ENCODE results near the gene LY6G5B.

LY6G5B gene

DNA sequence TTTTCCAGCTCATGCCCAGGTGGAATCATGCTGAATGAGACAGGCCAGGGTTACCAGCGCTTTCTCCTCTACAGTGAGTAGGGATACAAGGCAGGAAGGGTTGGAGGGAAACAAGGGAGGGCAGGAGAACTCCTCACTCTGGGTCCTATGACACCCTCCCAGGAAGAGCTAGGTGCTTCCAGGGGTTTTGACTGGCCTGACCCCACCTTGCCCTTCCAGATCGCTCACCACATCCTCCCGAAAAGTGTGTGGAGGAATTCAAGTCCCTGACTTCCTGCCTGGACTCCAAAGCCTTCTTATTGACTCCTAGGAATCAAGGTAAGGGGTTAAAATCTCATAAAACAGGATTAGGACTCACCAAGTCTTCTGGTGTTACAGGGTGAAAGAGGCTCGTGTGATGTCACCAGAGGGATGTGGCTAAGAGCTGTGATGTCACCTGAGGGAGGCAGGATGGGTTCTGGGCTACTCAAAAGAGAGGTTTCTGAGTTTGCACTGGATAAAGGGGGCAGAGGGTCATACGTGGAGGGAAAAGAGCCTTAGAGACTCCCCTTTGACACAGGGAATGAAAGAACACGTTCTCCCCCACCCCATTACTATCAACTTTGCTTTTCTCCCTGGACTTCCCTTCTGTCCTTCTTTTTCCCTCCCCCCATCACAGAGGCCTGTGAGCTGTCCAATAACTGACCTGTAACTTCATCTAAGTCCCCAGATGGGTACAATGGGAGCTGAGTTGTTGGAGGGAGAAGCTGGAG, 12.2 kb upstream of the LY6G5B start:
- no CpG with 5 or more reads among the region's 6 CpGs for WGBS (ENCODE audit: insufficient coverage, insufficient read length)
- Histone ChIP-seq H3K4me3 (ENCODE audit: low read length) (no peak overlapping the region), H3K36me3 (ENCODE audit: control insufficient read depth, insufficient read depth, low read length) (0 out of 2 replicates have a peak, but pooled peaks cover 5% of the 10 kb centered on the region), H3K27ac (ENCODE audit: low read length) (no peak overlapping the region), H3K4me1 (ENCODE audit: control insufficient read depth, insufficient read depth, low read length) (0 out of 2 replicates have a peak, but pooled peaks cover 2% of the 10 kb centered on the region), H3K27me3 (ENCODE audit: control insufficient read depth, insufficient read depth, low read length) (no peaks in the 10 kb centered on the region), H3K9me3 (ENCODE audit: control insufficient read depth, insufficient read depth, low read length) (no peaks in the 10 kb centered on the region)
- no peak for DNase-seq (ENCODE audit: low read depth, low spot score)

DNA sequence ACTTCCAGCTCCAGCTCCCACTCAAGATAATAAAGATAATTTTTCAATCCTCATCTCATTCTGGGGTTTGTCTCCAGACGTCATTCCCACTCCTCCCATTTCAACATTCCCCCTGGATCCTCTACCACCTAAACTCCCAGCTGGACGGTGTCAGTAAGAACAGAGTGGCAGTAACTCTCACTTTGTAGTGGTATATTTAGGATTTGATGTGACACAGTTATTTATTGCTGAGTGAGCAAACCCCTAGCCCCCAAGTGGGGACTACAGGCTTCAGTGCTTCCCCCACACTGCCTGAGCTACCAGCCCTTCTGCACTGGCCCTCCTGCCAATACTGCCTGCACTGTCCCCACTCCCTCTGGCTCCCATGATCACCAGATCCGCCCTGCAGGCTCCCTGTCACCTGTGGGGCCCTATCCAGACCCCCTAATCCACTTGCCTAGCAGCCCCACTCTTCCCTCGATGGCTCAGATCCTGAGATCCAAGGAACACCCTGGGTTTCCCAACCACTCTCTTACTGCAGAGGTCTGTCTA, 11.6 kb upstream of the LY6G5B start:
- DNase-seq (ENCODE audit: low read depth, low spot score), result no peak
- no CpG with 5 or more reads among the region's 4 CpGs for WGBS (ENCODE audit: insufficient coverage, insufficient read length)
- H3K4me1 ChIP-seq (ENCODE audit: control insufficient read depth, insufficient read depth, low read length), result 0 out of 2 replicates have a peak, but pooled peaks cover 2% of the 10 kb centered on the region
- H3K27me3 ChIP-seq (ENCODE audit: control insufficient read depth, insufficient read depth, low read length), result no peaks in the 10 kb centered on the region
- H3K9me3 ChIP-seq (ENCODE audit: control insufficient read depth, insufficient read depth, low read length), result no peaks in the 10 kb centered on the region
- H3K4me3 ChIP-seq (ENCODE audit: low read length), result no peak overlapping the region
- H3K36me3 ChIP-seq (ENCODE audit: control insufficient read depth, insufficient read depth, low read length), result 0 out of 2 replicates have a peak, but pooled peaks cover 5% of the 10 kb centered on the region
- H3K27ac ChIP-seq (ENCODE audit: low read length), result no peak overlapping the region

DNA sequence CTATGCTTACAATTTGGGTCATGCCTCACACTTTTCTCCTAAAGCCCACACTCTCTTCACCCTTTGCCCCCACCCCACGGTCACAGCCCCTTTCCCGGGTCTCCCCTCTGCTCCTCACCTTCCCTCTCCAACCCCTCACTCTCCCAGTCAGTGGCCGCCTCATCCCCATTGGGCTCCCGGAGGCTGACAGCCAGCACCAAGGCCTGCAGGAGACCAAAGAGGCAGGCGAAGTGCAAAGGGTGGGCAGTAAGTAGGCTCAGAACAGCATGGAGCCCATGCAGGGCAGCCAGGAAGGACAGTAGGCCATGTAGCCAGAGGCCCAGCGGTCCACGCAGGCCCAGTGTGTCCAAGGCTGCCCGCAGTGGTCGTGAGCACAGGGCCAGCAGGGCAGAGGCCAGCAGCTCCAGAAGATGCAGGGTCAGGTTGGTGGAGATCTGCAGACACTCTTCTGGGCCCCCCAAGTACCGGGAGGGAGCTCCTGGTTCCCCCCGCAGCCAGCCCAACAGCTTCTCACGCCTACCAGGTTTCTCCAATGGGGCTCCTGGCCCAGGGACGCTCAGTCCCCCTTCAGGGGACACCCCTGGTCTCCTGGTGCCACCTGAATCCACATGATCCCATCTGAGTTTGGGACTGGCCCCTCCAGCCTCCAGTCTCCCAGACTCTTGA, 10.7 kb upstream of the LY6G5B start:
- Histone ChIP-seq H3K9me3 (ENCODE audit: control insufficient read depth, insufficient read depth, low read length) (no peaks in the 10 kb centered on the region), H3K36me3 (ENCODE audit: control insufficient read depth, insufficient read depth, low read length) (0 out of 2 replicates have a peak, but pooled peaks cover 7% of the 10 kb centered on the region), H3K4me3 (ENCODE audit: low read length) (no peak overlapping the region), H3K27me3 (ENCODE audit: control insufficient read depth, insufficient read depth, low read length) (no peaks in the 10 kb centered on the region), H3K27ac (ENCODE audit: low read length) (no peak overlapping the region), H3K4me1 (ENCODE audit: control insufficient read depth, insufficient read depth, low read length) (0 out of 2 replicates have a peak, but pooled peaks cover 2% of the 10 kb centered on the region)
- no CpG with 5 or more reads among the region's 13 CpGs for WGBS (ENCODE audit: insufficient coverage, insufficient read length)
- DNase-seq (ENCODE audit: low read depth, low spot score), result no peak

DNA sequence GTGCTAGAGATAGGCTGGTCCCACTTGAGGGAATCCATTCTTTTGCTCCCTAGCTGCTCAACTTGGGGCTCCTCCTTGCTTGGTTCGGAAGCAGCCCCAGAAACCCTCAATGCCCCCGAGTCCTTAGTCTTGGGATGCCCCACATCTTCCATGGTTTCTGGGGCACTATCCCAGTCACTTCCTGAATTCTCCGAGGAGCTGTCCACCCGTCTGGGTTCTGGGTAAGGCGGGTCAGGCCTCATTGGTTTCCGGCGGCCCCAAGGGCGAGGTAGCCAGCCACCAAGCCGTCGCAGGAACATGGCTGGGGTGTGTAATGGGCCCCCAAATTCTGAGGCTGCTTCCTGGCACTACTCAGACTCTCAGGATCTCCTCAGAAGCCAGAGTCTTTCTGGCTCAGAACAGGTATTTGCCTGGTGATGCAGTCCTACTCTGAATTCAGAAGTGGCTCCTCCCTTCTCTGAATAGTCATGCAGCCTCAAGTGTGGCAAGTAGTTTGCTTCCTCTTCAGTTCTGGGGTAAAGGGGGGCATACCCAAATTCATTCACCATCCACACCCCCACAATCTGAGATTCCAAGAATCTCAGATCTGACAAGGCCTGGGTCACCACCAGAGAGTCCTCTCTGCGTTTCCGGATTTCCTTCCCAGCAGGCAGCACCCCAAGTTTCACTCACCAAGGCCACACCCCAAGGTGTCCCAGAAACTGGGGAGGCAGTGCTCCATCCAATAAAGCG, 10.0 kb upstream of the LY6G5B start:
- Histone ChIP-seq H3K36me3 (ENCODE audit: control insufficient read depth, insufficient read depth, low read length) (0 out of 2 replicates have a peak, but pooled peaks cover 7% of the 10 kb centered on the region), H3K27me3 (ENCODE audit: control insufficient read depth, insufficient read depth, low read length) (no peaks in the 10 kb centered on the region), H3K27ac (ENCODE audit: low read length) (no peak overlapping the region), H3K9me3 (ENCODE audit: control insufficient read depth, insufficient read depth, low read length) (no peaks in the 10 kb centered on the region), H3K4me3 (ENCODE audit: low read length) (peak overlapping the region; percentile 77; the same call in 1 of the 2 replicates), H3K4me1 (ENCODE audit: control insufficient read depth, insufficient read depth, low read length) (0 out of 2 replicates have a peak, but pooled peaks cover 2% of the 10 kb centered on the region)
- DNase-seq (ENCODE audit: low read depth, low spot score), result no peak
- no CpG with 5 or more reads among the region's 13 CpGs for WGBS (ENCODE audit: insufficient coverage, insufficient read length)

DNA sequence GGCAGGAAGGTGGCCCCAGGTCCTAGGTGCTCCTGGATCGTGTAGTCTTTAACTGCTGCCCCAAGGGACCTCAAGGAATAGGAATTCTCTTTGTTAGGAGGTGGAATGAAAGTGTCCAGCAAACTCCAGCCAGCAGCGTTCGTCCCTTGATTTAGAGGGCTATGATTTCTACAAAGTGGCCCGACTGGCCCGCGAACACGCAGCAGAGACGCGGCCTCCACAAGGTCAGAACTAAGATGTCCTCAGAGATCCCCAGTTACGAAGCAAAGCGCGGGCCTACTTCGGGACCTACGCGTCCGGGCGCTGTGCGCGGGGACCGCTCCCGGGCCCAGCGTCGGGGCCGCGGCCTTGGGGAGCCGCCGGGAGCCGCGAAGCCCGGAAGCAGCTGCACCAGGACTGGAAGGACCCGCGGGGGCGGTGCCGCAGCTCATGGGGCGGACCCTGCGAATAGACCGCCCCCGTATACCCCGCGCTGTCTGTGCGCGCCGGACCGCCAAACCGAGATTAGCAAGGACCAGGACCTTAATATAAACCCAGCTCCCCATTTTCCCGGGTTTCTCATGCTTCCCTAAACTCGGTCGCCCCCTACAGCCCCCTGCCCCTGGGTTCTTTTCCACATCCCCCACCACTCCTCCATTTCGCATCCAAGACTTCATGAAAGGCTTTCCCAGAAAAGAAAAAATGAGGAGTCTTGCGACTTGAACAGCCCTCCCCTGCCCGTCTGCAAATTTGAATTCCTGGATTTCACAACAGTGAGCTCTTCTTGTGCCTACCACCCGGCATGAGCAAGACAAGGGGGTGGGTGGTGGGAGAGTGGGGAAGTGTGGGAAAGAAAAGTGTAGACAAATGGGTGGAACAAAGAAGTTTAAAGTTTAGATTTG, 9.2 kb upstream of the LY6G5B start, which contains the start of gene C6orf47:
Gene C6orf47 (minus strand): TSS at position 398 of the 881 bp plus-strand sequence. CDS start 831 bp downstream, outside the sequence.
- H3K27ac ChIP-seq (ENCODE audit: low read length), result no peak within 1 kb of the TSS
- H3K4me3 ChIP-seq (ENCODE audit: low read length), result peak within 1 kb of the TSS; percentile 77; the same call in 1 of the 2 replicates
- no CpG with 5 or more reads among the region's 52 CpGs for WGBS (ENCODE audit: insufficient coverage, insufficient read length)
- DNase-seq (ENCODE audit: low read depth, low spot score), result no peak
- no peaks in the 10 kb centered on the region for H3K27me3 ChIP-seq (ENCODE audit: control insufficient read depth, insufficient read depth, low read length)
- H3K4me1 ChIP-seq (ENCODE audit: control insufficient read depth, insufficient read depth, low read length), result 0 out of 2 replicates have a peak, but pooled peaks cover 2% of the 10 kb centered on the region
- 0 out of 2 replicates have a peak, but pooled peaks cover 7% of the 10 kb centered on the region for H3K36me3 ChIP-seq (ENCODE audit: control insufficient read depth, insufficient read depth, low read length)
- H3K9me3 ChIP-seq (ENCODE audit: control insufficient read depth, insufficient read depth, low read length), result no peaks in the 10 kb centered on the region

DNA sequence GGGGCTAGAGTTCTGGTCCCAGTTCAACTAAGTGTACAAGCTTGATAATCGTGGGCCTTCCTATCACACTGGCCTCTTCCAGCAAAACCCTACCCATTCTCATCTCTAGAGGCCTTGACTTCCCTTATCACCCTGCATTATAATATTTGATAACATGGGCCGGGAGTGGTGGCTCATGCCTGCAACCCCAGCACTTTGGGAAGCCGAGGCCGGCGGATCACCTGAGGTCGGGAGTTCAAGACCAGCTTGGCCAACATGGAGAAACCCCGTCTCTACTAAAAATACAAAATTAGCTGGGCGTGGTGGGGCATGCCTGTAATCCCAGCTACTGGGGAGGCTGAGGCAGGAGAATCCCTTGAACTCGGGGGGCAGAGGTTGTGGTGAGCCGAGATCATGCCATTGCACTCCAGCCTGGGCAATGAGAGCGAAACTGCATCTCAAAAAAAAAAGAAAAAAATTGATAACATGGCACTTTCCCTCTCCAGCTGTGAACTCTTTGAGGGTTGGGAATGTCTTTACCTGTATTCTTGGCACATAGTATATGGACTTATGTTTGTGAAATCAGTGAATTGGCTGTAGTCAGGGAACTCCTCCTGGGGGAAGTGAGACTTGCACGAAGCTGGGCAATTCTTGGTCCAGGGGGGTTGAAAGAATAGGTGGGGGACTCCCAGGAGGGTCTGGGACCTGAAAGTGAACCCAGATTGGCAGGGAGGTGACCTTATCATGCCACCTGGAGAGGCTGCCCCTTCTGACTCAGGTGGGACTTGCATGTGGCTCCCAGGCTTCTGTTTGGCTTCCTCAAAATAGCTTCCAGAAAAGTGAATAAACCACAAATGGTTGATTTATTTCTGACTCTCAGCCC, 8.3 kb upstream of the LY6G5B start:
- Histone ChIP-seq H3K36me3 (ENCODE audit: control insufficient read depth, insufficient read depth, low read length) (0 out of 2 replicates have a peak, but pooled peaks cover 7% of the 10 kb centered on the region), H3K27ac (ENCODE audit: low read length) (no peak overlapping the region), H3K4me3 (ENCODE audit: low read length) (no peak overlapping the region), H3K27me3 (ENCODE audit: control insufficient read depth, insufficient read depth, low read length) (no peaks in the 10 kb centered on the region), H3K4me1 (ENCODE audit: control insufficient read depth, insufficient read depth, low read length) (0 out of 2 replicates have a peak, but pooled peaks cover 2% of the 10 kb centered on the region), H3K9me3 (ENCODE audit: control insufficient read depth, insufficient read depth, low read length) (no peaks in the 10 kb centered on the region)
- WGBS (ENCODE audit: insufficient coverage, insufficient read length), result no CpG with 5 or more reads among the region's 12 CpGs
- DNase-seq (ENCODE audit: low read depth, low spot score), result no peak

DNA sequence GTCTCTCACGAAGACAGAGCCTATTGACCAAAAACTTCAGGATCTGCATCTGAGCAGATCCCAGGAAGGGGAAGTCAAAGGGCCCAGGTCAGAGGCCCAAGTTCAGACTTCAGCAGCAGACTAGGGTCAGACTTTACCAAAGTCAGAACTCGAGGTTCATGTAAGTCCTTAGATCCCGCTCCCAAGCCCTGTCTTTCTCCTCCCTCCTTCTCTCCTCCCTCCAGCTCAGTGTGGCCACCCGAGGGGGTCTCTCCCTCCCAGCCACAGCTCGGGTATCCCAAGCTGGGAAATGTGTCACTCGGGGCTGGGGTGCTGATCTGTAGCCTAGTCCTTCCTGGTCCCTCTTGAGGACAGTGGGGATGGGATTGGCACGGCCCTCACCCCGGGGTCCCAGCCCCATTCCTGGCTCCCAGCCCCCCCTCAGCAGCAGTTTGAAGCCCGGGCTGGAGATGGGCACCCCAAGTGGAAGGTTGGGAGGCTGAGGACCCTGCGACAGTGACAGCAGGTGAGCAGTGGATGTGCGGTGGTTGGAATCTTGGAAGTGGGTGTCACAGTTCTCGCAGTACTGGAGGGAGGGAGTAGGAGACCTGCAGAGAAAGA, 7.6 kb upstream of the LY6G5B start:
- H3K9me3 ChIP-seq (ENCODE audit: control insufficient read depth, insufficient read depth, low read length), result no peaks in the 10 kb centered on the region
- 0 out of 2 replicates have a peak, but pooled peaks cover 7% of the 10 kb centered on the region for H3K36me3 ChIP-seq (ENCODE audit: control insufficient read depth, insufficient read depth, low read length)
- H3K27me3 ChIP-seq (ENCODE audit: control insufficient read depth, insufficient read depth, low read length), result no peaks in the 10 kb centered on the region
- DNase-seq (ENCODE audit: low read depth, low spot score), result no peak
- peaks cover 4% of the 10 kb centered on the region; the same call in 1 of the 2 replicates for H3K4me1 ChIP-seq (ENCODE audit: control insufficient read depth, insufficient read depth, low read length)
- H3K4me3 ChIP-seq (ENCODE audit: low read length), result no peak overlapping the region
- H3K27ac ChIP-seq (ENCODE audit: low read length), result no peak overlapping the region
- no CpG with 5 or more reads among the region's 12 CpGs for WGBS (ENCODE audit: insufficient coverage, insufficient read length)

DNA sequence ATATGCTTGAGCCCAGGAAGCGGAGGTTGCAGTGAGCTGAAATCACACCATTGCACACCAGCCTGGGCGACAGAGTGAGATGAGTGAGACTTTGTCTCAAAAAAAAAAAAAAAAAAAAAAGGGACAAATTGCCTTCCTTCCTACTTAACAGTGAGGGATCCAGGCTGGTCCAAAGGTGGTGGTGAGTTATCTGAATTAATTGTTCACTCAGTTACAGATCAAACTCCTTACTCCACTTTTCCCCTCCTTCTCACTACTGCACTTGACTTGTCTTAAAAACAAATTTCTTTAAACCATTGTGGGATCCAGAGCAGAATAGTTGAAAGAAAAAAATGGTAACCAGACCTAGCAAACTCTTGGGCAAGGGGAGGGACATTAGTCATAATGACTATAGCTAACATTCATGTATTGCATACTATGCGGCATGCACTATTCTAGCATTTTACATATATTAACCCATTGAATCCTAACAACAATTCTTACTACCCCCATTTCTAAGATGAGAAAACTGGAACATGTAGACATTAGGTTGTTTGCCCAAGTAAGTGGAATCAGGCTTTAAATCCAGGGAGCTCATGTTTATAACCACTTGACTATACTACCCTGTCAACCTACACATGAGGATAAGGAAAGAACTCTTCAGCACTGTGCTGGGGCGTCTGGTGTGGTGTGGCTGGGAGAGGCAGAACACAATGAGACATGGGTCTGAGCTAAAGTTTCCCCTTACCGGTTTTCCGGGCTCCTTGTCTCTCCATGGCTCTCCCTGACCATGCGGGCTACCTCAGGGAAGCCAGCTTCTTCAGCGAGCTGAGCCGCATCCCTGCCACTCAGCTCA, 6.4 kb upstream of the LY6G5B start:
- no peak overlapping the region; the same call in 1 of the 2 replicates for H3K4me3 ChIP-seq (ENCODE audit: low read length)
- H3K27me3 ChIP-seq (ENCODE audit: control insufficient read depth, insufficient read depth, low read length), result no peaks in the 10 kb centered on the region
- peaks cover 11% of the 10 kb centered on the region; the same call in 1 of the 2 replicates for H3K36me3 ChIP-seq (ENCODE audit: control insufficient read depth, insufficient read depth, low read length)
- no peaks in the 10 kb centered on the region for H3K9me3 ChIP-seq (ENCODE audit: control insufficient read depth, insufficient read depth, low read length)
- no peak for DNase-seq (ENCODE audit: low read depth, low spot score)
- peaks cover 4% of the 10 kb centered on the region; the same call in 1 of the 2 replicates for H3K4me1 ChIP-seq (ENCODE audit: control insufficient read depth, insufficient read depth, low read length)
- no CpG with 5 or more reads among the region's 9 CpGs for WGBS (ENCODE audit: insufficient coverage, insufficient read length)
- no peak overlapping the region for H3K27ac ChIP-seq (ENCODE audit: low read length)

Measured in iPS DF 6.9 (cell line).